ENCODE results near the gene COLQ.

COLQ gene

GRCh38 chr3:15521573-15521965 lies at the start of gene COLQ:
Gene COLQ (minus strand): TSS chr3:15521706. CDS start chr3:15521625, 81 bp downstream.
- DNase-seq (ENCODE audit: low read depth) = no peak
- H3K4me3 ChIP-seq (ENCODE audit: control insufficient read depth, low read depth, low read length) = no peak within 1 kb of the TSS
- no peak for TF ChIP-seq CTCF (IDR thresholded peaks at IDR 0.05; ENCODE audit: control insufficient read depth, insufficient read depth, low read depth, low read length, missing control alignments)

GRCh38 chr3:15563190-15563589 lies 41.7 kb upstream of the COLQ start:
- TF ChIP-seq CTCF (IDR thresholded peaks at IDR 0.05; ENCODE audit: control insufficient read depth, insufficient read depth, low read depth, low read length, missing control alignments) = no peak
- no peak for DNase-seq (ENCODE audit: low read depth)
- H3K4me3 ChIP-seq (ENCODE audit: control insufficient read depth, low read depth, low read length) = no peak overlapping the region

GRCh38 chr3:15562560-15562959 lies 41.1 kb upstream of the COLQ start:
- no peak for TF ChIP-seq CTCF (IDR thresholded peaks at IDR 0.05; ENCODE audit: control insufficient read depth, insufficient read depth, low read depth, low read length, missing control alignments)
- no peak for DNase-seq (ENCODE audit: low read depth)
- no peak overlapping the region for H3K4me3 ChIP-seq (ENCODE audit: control insufficient read depth, low read depth, low read length)

- H3K4me3 ChIP-seq (ENCODE audit: control insufficient read depth, low read depth, low read length) = no peak overlapping the region
- no peak for TF ChIP-seq CTCF (IDR thresholded peaks at IDR 0.05; ENCODE audit: control insufficient read depth, insufficient read depth, low read depth, low read length, missing control alignments)
- no peak for DNase-seq (ENCODE audit: low read depth)
These were observed 37.1 kb upstream of the COLQ start for GRCh38 chr3:15558581-15558980.

- DNase-seq (ENCODE audit: low read depth) = peak; percentile 21
- H3K4me3 ChIP-seq (ENCODE audit: control insufficient read depth, low read depth, low read length) = no peak overlapping the region
- TF ChIP-seq CTCF (IDR thresholded peaks at IDR 0.05; ENCODE audit: control insufficient read depth, insufficient read depth, low read depth, low read length, missing control alignments) = peak; percentile 45
These were observed 36.0 kb upstream of the COLQ start for GRCh38 chr3:15557511-15557946.

- no peak for TF ChIP-seq CTCF (IDR thresholded peaks at IDR 0.05; ENCODE audit: control insufficient read depth, insufficient read depth, low read depth, low read length, missing control alignments)
- no peak for DNase-seq (ENCODE audit: low read depth)
- H3K4me3 ChIP-seq (ENCODE audit: control insufficient read depth, low read depth, low read length) = no peak overlapping the region
These were observed 35.0 kb upstream of the COLQ start for GRCh38 chr3:15556512-15556911.

- no peak overlapping the region for H3K4me3 ChIP-seq (ENCODE audit: control insufficient read depth, low read depth, low read length)
- no peak for TF ChIP-seq CTCF (IDR thresholded peaks at IDR 0.05; ENCODE audit: control insufficient read depth, insufficient read depth, low read depth, low read length, missing control alignments)
- DNase-seq (ENCODE audit: low read depth) = no peak
These were observed 32.2 kb upstream of the COLQ start for GRCh38 chr3:15553749-15554148.

Data from AG09309 (cell line).